H1 (cell line): ENCODE measurements around the gene TAF10. TPM values are rescaled to one million over a fixed set of nuclear protein-coding genes. Genes with fewer than 3 reads are reported as not detected.

ENCODE experiments used
- CBX8 ChIP-seq: fragments of 300-800, 300-1000 bp; sonication (generic); IDR thresholded peaks from 2 replicates; pipeline ENCODE4 v1.7.1; 2016; ENCODE audit warnings: low read depth, low read length, borderline replicate concordance
- CEBPB ChIP-seq: IDR thresholded peaks from 2 replicates; pipeline ENCODE4 v1.6.1; 2012; ENCODE audit warnings: low read depth, low read length
- CHD7 ChIP-seq: fragments of 300-600 bp; sonication (generic); IDR thresholded peaks from 2 replicates; pipeline ENCODE4 v1.7.1; 2012; ENCODE audit warnings: low read length, moderate library complexity, mild to moderate bottlenecking, inconsistent platforms; ENCODE audit not compliant: insufficient replicate concordance
- CTBP2 ChIP-seq: IDR thresholded peaks from 2 replicates; pipeline ENCODE4 v1.7.0; 2011; ENCODE audit warnings: borderline replicate concordance, mild to moderate bottlenecking, moderate library complexity, mixed read lengths, low read length; ENCODE audit not compliant: insufficient read depth, insufficient read length
- EP300 ChIP-seq, 2 experiments: IDR thresholded peaks; 1 replicate in 1 of 2; 2 replicates in 1 of 2; pipeline ENCODE4 v1.6.1; 2011 to 2012; ENCODE audit warnings: low read depth in 2 of 2, low read length in 2 of 2, mild to moderate bottlenecking in 2 of 2, borderline replicate concordance in 1 of 2, inconsistent platforms in 1 of 2, moderate library complexity in 1 of 2
- RAD21 ChIP-seq, 2 experiments: IDR thresholded peaks in 1 of 2; conservative IDR thresholded peaks in 1 of 2; 2 replicates each; pipeline ENCODE4 v1.6.1; 2011; ENCODE audit warnings: low read depth in 2 of 2, low read length in 2 of 2, improper control_type of control experiment in 1 of 2, inconsistent platforms in 1 of 2, mild to moderate bottlenecking in 1 of 2, moderate library complexity in 1 of 2
- TAF7 ChIP-seq: optimal IDR thresholded peaks from 2 replicates; pipeline ENCODE3; 2011; ENCODE audit warnings: low read depth, mild to moderate bottlenecking, inconsistent platforms, low read length, moderate library complexity, borderline replicate concordance
- ZNF274 ChIP-seq: IDR thresholded peaks from 2 replicates; pipeline ENCODE4 v1.7.0; 2012; ENCODE audit warnings: low read length, borderline replicate concordance; ENCODE audit errors: extremely low read depth
- polyA plus RNA-seq, 7 experiments: library from polyadenylated mRNA; depleted of rRNA in 3 of 7; stranded (reverse) in 5 of 7; unstranded in 2 of 7; fragments of >200 nt in 5 of 7; fragments of 200-250 nt in 2 of 7; gene quantifications; 1 replicate in 5 of 7; 2 replicates in 1 of 7; 4 replicates in 1 of 7; pipeline versions ENCODE4 v1.2.1 to v1.2.3, GENCODE V29; 2011 to 2013; ENCODE audit warnings: missing spikeins in 2 of 7, mixed read lengths in 2 of 7
- total RNA-seq: library from RNA; stranded (reverse); fragmentation: NEBNext Ultra II Directional; extraction: Animal tissue kit (Norgen Biotek cat#: 25700); gene quantifications from 2 replicates; pipeline ENCODE4 v1.2.1, GENCODE V29; 2021
- TF ChIP-seq, protein P1 (sequence below): IDR thresholded peaks from 2 replicates; pipeline ENCODE4 v1.6.1; 2011; ENCODE audit warnings: low read length, improper control_type of control experiment

Gene TAF10
- total and polyA plus RNA-seq, 2 of the 8 experiments (the other 6 are each of a cell fraction or from before 2014, with no cell fraction given), result 128 to 213 TPM

DNA sequence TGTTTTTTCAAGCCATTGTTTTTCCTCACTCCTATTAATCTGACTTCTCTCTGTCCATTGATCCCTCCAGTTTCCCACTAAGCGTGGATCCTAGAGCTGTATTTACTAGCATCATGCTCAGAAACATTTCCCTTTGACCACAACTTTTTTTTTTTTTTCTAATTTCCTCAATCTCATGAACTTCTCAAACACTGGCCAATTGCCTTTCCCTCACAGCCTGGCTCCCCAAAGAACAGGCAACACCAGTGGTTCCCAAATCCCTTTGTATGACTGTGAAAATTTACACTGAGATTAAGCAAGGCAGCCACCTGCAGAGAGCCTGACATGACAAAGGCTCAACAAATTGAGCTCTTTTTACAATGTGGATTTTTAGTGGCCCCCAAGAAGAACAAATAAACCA lies 8.6 kb upstream of the TAF10 start (continued):
- no peak for TF ChIP-seq CHD7
- no peak for TF ChIP-seq CTBP2
- TF ChIP-seq CBX8, result no peak
- TF ChIP-seq CEBPB, result no peak
- no peak for TF ChIP-seq EP300 (IDR thresholded peaks at IDR 0.05; ENCODE audit: borderline replicate concordance in 1 of 2, low read depth in 2 of 2, low read length in 2 of 2)
- TF ChIP-seq ZNF274, result no peak
- no peak for TF ChIP-seq TAF7
- TF ChIP-seq, protein P1, sequence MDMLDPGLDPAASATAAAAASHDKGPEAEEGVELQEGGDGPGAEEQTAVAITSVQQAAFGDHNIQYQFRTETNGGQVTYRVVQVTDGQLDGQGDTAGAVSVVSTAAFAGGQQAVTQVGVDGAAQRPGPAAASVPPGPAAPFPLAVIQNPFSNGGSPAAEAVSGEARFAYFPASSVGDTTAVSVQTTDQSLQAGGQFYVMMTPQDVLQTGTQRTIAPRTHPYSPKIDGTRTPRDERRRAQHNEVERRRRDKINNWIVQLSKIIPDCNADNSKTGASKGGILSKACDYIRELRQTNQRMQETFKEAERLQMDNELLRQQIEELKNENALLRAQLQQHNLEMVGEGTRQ, result no peak
- no peak for TF ChIP-seq RAD21 (IDR thresholded peaks at IDR 0.05 in 1 of 2, conservative IDR thresholded peaks at IDR 0.05 in 1 of 2; ENCODE audit: low read depth in 2 of 2, low read length in 2 of 2)
